Measurements from ENCODE around the gene CSNK1E. TPM values are rescaled to one million over a fixed set of nuclear protein-coding genes. Genes with fewer than 3 reads are reported as not detected.

The CSNK1E gene
- total RNA-seq, 4 donors from 2014 or later, result 84.5 to 164 (median 112) TPM

GRCh38 chr22:38325587-38325986, 8.4 kb upstream of the CSNK1E start:
- ATAC-seq (ENCODE audit: low FRiP score) (no peak), DNase-seq (ENCODE audit: low spot score) (no peak)
- TF ChIP-seq CTCF (IDR thresholded peaks at IDR 0.05), result no peak

- ATAC-seq (ENCODE audit: low FRiP score), result no peak
- DNase-seq (ENCODE audit: low spot score), result no peak
- TF ChIP-seq CTCF (IDR thresholded peaks at IDR 0.05), result no peak
These were observed 3.6 kb upstream of the CSNK1E start for GRCh38 chr22:38320605-38321402.

- DNase-seq (ENCODE audit: low spot score), result no peak
- no peak for TF ChIP-seq CTCF (IDR thresholded peaks at IDR 0.05)
- ATAC-seq (ENCODE audit: low FRiP score), result no peak
These were observed 1.9 kb upstream of the CSNK1E start for GRCh38 chr22:38318792-38319773.

- DNase-seq (ENCODE audit: low spot score) (peak; percentile 53), ATAC-seq (ENCODE audit: low FRiP score) (peak; percentile 69)
- no peak for TF ChIP-seq CTCF (IDR thresholded peaks at IDR 0.05)
These were observed 922 bp upstream of the CSNK1E start for GRCh38 chr22:38317995-38318715.

GRCh38 chr22:38316364-38317121, 690 bp downstream of the CSNK1E start:
- DNase-seq (ENCODE audit: low spot score), result no peak
- ATAC-seq (ENCODE audit: low FRiP score), result peak; percentile 44
- TF ChIP-seq CTCF (IDR thresholded peaks at IDR 0.05), result no peak

GRCh38 chr22:38315823-38316363, 1.3 kb downstream of the CSNK1E start:
- ATAC-seq (ENCODE audit: low FRiP score) (no peak), DNase-seq (ENCODE audit: low spot score) (no peak)
- no peak for TF ChIP-seq CTCF (IDR thresholded peaks at IDR 0.05)

Data from omental fat pad (tissue), 4 donors.